Progenitor cell of endocrine pancreas (in vitro differentiated cells): Measurements from ENCODE around the gene LPAR1. TPM values are rescaled to one million over a fixed set of nuclear protein-coding genes. Genes with fewer than 3 reads are reported as not detected.

Source experiments
- DNase-seq: peaks from one replicate; pipeline ENCODE4 v3.0.0; 2021; ENCODE audit warnings: low spot score; ENCODE audit not compliant: unreplicated experiment
- H3K27ac Mint-ChIP-seq: 2 replicates; pipeline ENCODE4 v1.8.0; 2021; ENCODE audit warnings: mild to moderate bottlenecking, moderate library complexity, mixed read lengths
- H3K27me3 Mint-ChIP-seq: 2 replicates; pipeline ENCODE4 v1.8.0; 2021; ENCODE audit warnings: mixed read lengths
- H3K36me3 Mint-ChIP-seq: 2 replicates; pipeline ENCODE4 v1.8.0; 2022; ENCODE audit warnings: mixed read lengths; ENCODE audit not compliant: insufficient read depth
- H3K4me1 Mint-ChIP-seq: 2 replicates; pipeline ENCODE4 v1.8.0; 2021; ENCODE audit warnings: low read depth, mixed read lengths
- H3K4me3 Mint-ChIP-seq: 2 replicates; pipeline ENCODE4 v1.8.0; 2021; ENCODE audit warnings: low read depth, mild to moderate bottlenecking, moderate library complexity, mixed read lengths
- H3K9me3 Mint-ChIP-seq: 2 replicates; pipeline ENCODE4 v1.8.0; 2021; ENCODE audit warnings: low read depth, mixed read lengths
- total RNA-seq: library from RNA; stranded (reverse); gene quantifications from 2 replicates; pipeline ENCODE4 v1.2.1, GENCODE V29; 2021
- TF ChIP-seq, protein P1 (sequence below): fragments of 200-600 bp; sonication (generic); IDR thresholded peaks from one replicate; pipeline ENCODE4 v1.5.0; 2021; ENCODE audit warnings: antibody characterized with exemption, mild to moderate bottlenecking; ENCODE audit not compliant: unreplicated experiment

The LPAR1 gene
- total RNA-seq, 1 donor from 2014 or later = 17.4 TPM

DNA sequence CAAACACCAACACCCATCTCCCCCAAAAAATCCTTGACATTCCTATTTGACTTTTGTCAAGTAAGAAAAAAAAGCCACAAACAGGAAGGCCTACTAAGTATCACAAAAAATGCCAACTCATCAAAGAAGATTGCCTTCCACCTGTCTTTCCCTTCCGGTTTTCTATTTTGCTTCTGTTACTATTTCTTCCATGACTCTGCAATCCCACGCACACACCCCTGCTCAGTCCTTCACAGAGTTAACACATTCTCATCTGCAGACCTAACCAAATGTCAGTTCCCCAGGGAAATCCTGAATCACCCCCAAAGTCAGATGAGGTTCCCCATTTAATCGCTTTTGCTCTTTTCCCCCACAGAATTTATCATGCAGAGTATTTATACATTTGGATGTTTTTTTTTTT lies 15.1 kb downstream of the LPAR1 start:
- Mint-ChIP-seq H3K27me3 (no peaks in the 10 kb centered on the region), H3K36me3 (peaks cover 2% of the 10 kb centered on the region), H3K27ac (no peak overlapping the region), H3K4me3 (no peak overlapping the region), H3K9me3 (peaks cover 9% of the 10 kb centered on the region), H3K4me1 (peaks cover 5% of the 10 kb centered on the region)
- no peak for DNase-seq
- TF ChIP-seq, protein P1, sequence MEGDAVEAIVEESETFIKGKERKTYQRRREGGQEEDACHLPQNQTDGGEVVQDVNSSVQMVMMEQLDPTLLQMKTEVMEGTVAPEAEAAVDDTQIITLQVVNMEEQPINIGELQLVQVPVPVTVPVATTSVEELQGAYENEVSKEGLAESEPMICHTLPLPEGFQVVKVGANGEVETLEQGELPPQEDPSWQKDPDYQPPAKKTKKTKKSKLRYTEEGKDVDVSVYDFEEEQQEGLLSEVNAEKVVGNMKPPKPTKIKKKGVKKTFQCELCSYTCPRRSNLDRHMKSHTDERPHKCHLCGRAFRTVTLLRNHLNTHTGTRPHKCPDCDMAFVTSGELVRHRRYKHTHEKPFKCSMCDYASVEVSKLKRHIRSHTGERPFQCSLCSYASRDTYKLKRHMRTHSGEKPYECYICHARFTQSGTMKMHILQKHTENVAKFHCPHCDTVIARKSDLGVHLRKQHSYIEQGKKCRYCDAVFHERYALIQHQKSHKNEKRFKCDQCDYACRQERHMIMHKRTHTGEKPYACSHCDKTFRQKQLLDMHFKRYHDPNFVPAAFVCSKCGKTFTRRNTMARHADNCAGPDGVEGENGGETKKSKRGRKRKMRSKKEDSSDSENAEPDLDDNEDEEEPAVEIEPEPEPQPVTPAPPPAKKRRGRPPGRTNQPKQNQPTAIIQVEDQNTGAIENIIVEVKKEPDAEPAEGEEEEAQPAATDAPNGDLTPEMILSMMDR = no peak

DNA sequence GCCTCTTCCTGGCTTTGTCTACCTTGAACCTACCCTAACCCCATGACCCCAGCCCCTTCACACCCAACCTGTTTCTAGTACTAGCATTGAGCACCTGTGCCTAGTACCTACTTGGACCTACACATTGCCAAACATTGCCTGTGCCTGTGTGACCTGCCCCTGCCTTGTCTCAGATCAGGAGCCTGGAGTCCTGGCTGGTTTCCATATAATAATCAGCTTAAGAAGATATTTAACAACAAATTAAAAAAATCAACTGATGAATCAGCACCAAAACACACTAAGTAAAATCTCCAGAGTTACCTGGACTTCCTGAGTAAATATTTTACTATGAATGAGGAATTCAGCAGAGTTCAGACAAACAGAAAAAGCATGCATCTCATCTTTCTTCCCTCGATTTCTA lies 17.7 kb downstream of the LPAR1 start:
- H3K4me3 Mint-ChIP-seq = no peak overlapping the region

DNA sequence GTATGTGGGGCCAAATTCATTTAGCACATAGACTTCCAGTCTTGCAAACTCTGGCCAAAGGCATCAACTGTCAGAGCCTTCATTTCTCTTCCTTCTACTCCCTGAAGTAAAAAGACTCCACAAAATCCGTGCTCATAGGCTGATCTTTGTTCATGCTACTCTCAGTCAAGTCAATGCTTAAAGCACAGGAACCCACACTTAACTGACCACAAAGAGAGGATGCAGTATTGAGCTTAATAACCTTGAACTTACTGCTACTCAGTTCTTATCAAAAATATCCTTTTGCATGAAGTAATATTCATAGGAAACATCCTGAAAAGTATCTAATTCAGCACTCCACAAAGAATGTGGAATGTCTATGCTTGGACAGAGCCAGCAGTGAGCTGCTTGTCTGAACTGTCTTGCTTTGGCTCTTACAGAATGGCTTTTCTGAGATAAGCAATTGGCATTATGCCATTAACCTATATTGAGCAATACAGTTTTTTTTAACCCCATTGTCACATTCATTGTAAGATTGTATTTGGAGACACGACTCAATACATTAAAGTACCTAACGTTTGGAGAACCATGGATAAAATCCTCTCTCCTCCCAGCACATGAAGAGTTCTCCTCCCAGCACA lies 21.7 kb downstream of the LPAR1 start:
- H3K27me3 Mint-ChIP-seq = peaks cover 5% of the 10 kb centered on the region
- H3K4me1 Mint-ChIP-seq = peaks cover 10% of the 10 kb centered on the region
- TF ChIP-seq, protein P1 = no peak
- H3K4me3 Mint-ChIP-seq = no peak overlapping the region
- DNase-seq = no peak
- H3K9me3 Mint-ChIP-seq = no peaks in the 10 kb centered on the region
- no peaks in the 10 kb centered on the region for H3K36me3 Mint-ChIP-seq
- no peak overlapping the region for H3K27ac Mint-ChIP-seq

More for the DNA sequence above, 17.7 kb downstream of the LPAR1 start:
- Mint-ChIP-seq H3K27me3 (no peaks in the 10 kb centered on the region), H3K9me3 (peaks cover 9% of the 10 kb centered on the region), H3K4me1 (peaks cover 8% of the 10 kb centered on the region), H3K36me3 (peaks cover 2% of the 10 kb centered on the region), H3K27ac (peak overlapping the region; percentile 40)
- no peak for DNase-seq
- TF ChIP-seq, protein P1 = no peak

DNA sequence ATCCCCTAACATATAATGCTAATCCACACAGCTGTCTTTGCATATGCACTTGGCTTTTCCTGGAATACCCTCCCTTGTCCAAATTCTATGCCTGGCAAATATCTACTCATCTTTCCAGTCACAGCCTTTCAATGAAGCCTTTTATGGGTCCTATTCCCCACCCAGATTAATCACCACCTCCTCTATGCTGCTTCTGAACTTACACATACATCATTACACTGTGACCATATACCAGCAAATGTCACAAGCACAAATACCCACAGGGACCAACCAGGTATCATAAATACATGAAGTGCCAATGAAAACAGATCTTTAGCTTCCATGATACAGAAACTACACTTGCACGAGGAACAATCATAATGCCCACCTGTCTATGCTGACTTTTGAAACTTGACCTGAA lies 22.3 kb downstream of the LPAR1 start:
- H3K27me3 Mint-ChIP-seq = peaks cover 8% of the 10 kb centered on the region
- H3K4me1 Mint-ChIP-seq = peaks cover 12% of the 10 kb centered on the region
- H3K9me3 Mint-ChIP-seq = no peaks in the 10 kb centered on the region
- no peak overlapping the region for H3K4me3 Mint-ChIP-seq
- H3K27ac Mint-ChIP-seq = no peak overlapping the region
- no peaks in the 10 kb centered on the region for H3K36me3 Mint-ChIP-seq
- DNase-seq = no peak
- TF ChIP-seq, protein P1 = no peak

DNA sequence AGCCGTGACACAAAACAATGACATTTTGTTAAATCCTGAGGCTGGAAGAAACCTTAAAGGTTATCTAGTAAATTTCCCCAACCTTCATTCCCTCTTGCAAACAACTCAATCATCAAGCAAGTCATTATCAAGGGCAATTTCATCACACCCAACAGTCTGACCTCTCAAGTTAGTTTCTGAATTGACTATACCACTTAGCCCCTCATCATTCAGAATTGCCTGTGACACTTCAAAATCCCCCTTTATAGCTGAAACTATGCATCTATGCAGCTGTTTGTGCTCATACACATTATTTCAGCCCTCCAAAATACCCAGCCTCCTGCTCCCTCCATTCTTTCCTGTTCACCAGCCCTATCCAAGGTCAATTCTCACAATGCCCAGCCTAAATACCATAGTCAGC lies 24.6 kb downstream of the LPAR1 start:
- H3K36me3 Mint-ChIP-seq = no peaks in the 10 kb centered on the region
- H3K4me3 Mint-ChIP-seq = no peak overlapping the region
- no peaks in the 10 kb centered on the region for H3K9me3 Mint-ChIP-seq

More for the DNA sequence above, 24.6 kb downstream of the LPAR1 start:
- peaks cover 21% of the 10 kb centered on the region for H3K4me1 Mint-ChIP-seq
- H3K27me3 Mint-ChIP-seq = peaks cover 8% of the 10 kb centered on the region
- TF ChIP-seq, protein P1 = no peak
- DNase-seq = no peak
- no peak overlapping the region for H3K27ac Mint-ChIP-seq
